HEK293 (cell line): ENCODE results near the gene PDLIM5.

Experiments
- CTCF ChIP-seq: fragments of 450-650 bp; formaldehyde crosslinking; IDR thresholded peaks from 2 replicates; pipeline ENCODE4 v1.5.1; 2016; ENCODE audit warnings: missing biosample characterization, missing genetic modification characterization
- FEZF1 ChIP-seq: fragments of 450-650 bp; formaldehyde crosslinking; IDR thresholded peaks from 2 replicates; pipeline ENCODE4 v1.5.1; 2016; ENCODE audit warnings: missing biosample characterization, missing genetic modification characterization
- ZBTB8A ChIP-seq: fragments of 450-650 bp; formaldehyde crosslinking; IDR thresholded peaks from 2 replicates; pipeline ENCODE4 v1.5.1; 2016; ENCODE audit warnings: missing biosample characterization, missing genetic modification characterization
- ZNF274 ChIP-seq, 2 experiments: fragments of 200-500 bp in 1 of 2; fragments of 450-650 bp in 1 of 2; sonication (Bioruptor generic) in 1 of 2; formaldehyde crosslinking in 1 of 2; IDR thresholded peaks; 2 replicates each; pipeline versions ENCODE4 v1.5.1 to v1.6.1; 2014 to 2016; ENCODE audit warnings: borderline replicate concordance in 1 of 2, inconsistent platforms in 1 of 2, low read length in 1 of 2, missing biosample characterization in 1 of 2, missing genetic modification characterization in 1 of 2
- ZNF76 ChIP-seq: fragments of 450-650 bp; formaldehyde crosslinking; IDR thresholded peaks from 2 replicates; pipeline ENCODE4; 2016; ENCODE audit warnings: low read depth, missing biosample characterization, missing genetic modification characterization, borderline replicate concordance

DNA sequence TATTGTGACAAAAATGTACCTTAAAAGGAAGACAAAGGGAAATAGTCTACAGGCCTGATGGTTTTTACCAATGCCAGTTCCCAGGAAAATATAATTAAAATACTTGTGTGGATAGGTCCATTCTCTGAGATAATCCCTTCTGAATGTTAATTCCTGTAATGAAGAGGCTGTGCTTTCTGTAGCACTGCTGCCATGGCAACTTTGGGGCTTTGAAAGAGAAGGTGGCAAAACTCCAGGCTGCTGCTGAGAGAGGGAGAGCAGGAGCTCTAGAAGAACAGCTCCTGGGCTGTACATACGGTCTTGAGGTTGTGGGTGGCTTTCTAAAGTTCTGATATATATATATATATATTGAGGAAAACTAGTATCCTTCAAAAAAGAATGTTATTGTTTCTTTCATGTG is 125.4 kb downstream of the PDLIM5 start:
- TF ChIP-seq CTCF (no peak), ZBTB8A (tag by site-specific recombination) (no peak), ZNF274 (IDR thresholded peaks at IDR 0.05; ENCODE audit: low read length) (no peak), ZNF274 (tag by site-specific recombination; IDR thresholded peaks at IDR 0.05; ENCODE audit: borderline replicate concordance) (no peak), FEZF1 (tag by site-specific recombination) (no peak), ZNF76 (tag by site-specific recombination) (no peak)
